ENCODE results near the gene COL5A1.
"Not testable (repeated sequence)": the region's sequence is repeated elsewhere in the genome, so short reads cannot be mapped to it uniquely, and the experiment has no call there.

COL5A1 gene

DNA sequence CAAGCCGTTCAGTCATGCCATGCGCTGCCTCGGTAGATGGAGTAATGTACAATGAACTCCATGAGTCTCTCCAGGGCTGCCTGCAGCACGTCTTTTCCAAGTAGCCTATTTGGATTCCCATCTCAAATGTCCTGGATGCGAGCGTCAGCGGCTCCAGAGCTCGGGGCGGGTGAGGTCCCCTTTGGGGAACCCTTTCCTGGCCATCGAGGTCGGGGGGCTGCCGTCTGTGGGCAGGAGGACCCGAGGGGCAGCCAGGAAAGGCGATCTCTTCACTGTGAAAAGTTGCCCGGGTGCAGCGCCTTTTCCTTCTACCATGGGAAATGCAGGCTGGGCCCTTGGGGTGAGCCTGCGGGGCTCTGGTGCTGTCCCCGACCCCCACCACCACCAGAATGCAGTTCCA lies 202.1 kb downstream of the COL5A1 start:
- DNase-seq, result no peak

DNA sequence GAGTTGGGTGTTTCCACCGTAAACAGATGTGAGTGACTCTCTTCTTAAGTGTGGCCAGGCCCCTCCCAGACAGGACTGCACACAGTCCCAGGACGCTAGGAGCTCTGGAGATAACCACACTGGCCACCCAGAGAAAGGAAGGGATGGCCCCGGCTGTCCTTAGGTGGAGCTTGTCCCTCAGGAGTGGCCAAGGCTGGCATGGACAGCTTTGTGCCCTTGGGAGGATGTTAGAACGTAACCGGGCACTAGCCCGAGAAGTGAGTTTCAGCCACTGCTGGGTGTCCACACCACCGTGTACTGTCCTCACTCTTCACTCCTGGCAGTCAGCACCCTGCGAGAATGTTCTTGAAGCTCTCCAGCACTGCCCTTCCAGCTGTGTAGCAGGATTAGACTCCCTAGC lies 203.2 kb downstream of the COL5A1 start:
- no peak for DNase-seq

GRCh38 chr9:134846187-134846586 lies 204.6 kb downstream of the COL5A1 start:
- no peak for DNase-seq

DNA sequence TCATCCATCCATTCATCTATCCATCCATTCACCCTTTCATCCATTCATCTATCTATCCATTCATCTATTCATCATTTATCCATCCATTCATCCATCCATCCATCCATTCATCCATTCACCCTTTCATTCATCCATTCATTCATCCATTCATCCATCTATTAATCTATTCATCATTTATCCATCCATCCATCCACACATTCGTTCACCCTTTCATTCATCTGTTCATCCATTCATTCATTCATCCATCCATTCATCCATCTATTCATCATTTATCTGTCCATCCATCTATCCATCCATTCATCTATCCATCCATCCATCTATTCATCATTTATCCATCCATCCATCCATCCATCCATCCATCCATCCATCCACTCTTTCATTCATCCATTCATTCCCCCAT lies 205.1 kb downstream of the COL5A1 start:
- DNase-seq, result no peak

- no peak for DNase-seq
Observed at GRCh38 chr9:134847138-134847537, 205.5 kb downstream of the COL5A1 start.

- DNase-seq, result no peak
Observed at GRCh38 chr9:134847752-134848432, 206.3 kb downstream of the COL5A1 start.

GRCh38 chr9:134848504-134848903 lies 206.9 kb downstream of the COL5A1 start:
- no peak for DNase-seq

GRCh38 chr9:134850611-134851010 lies 209.0 kb downstream of the COL5A1 start:
- no peak for DNase-seq

DNA sequence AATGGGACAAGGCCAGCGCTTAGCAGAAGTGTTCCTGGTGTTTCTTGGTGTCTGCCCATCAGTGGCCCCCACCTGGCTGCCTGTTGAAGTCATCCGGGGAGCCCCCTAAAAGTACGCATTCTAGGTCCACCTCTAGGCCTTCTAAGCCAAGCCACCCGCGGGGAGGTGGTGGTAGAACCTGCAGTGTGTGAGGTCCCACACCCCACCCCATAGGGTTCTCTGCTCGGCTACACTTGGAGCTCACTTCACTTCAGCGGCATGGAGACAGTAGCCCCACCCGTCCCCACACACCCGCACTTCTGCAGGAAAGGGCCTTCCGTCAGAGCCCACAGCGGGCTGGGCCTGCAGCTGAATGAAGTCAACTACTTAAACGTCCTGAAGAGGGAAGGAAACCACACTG lies 209.4 kb downstream of the COL5A1 start:
- DNase-seq, result no peak

DNA sequence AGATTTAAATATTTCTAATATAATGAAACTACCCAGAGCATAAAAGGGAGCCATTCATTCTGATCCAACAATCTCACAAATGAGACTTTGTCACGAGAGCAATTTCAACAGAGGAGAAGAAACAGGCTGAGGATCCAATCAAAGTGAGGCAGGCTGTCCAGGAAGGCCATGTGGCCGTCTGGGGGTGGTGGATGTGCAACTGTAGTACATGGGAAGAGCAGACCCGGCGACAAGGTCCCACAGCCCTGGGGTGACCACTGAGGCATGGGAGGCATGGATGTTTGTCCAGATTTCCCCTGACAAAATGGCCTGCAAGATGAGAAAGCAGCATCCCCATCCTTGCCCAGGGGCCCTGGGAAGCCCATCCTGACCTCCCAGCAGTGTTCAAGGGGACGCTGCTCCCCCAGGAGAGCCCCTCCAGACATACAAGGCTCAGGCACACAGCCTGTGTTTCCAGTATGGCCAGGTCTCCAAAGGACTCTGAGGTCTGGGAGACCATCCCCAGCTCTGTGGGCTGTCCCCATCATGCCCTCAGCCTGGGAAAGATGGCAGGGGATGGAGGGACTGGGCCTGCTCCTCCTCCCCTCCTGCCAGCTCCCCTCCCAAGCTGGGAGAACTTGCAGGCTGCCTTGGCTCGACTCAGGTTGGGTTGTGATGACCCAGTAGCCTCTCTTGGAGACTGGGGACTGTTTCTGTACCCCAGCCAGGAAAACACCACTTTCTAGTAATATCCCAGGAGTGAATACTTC lies 211.5 kb downstream of the COL5A1 start:
- DNase-seq, result no peak

DNA sequence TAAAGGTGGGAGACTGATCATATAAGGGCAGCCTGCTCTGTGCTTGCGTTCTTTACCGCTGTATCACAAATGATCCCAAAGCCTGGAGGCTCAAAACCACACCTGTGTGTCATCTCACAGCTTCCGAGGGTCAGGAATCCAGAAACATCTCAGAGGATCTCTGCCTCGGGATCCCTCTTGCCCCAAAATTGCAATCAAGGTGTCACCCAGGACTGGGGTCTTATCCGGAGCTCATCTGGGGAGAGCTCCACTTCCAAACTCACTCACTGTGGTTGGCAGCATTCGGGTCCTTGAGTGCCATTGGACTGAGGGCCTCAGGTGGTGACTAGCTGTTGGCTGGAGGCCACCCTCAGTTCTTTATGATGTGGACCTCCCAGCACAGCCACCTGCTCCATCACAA lies 212.3 kb downstream of the COL5A1 start:
- DNase-seq, result no peak

DNA sequence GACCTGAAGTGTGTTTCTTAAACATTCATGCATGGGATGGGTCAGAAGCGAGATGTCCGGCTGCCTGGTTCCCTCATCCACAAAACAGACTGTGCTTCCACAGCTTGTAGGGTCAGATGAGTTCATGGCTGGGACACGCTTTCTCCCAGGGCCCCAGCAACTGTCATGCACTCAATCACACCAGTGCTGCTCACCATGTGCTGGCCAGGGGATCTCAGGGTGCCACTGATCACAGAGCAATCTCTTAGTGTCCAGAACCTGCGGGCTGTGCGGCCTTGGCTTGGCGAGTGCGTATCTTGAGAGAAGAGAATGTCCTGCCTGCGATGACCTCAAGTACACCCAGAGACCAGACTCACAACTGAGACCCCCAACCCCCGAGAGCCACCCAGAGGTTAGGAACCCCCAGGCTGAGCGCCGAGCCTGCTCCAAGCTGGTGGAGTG lies 213.0 kb downstream of the COL5A1 start:
- no peak for DNase-seq

- DNase-seq, result no peak
Observed at GRCh38 chr9:134855231-134855899, 213.8 kb downstream of the COL5A1 start.

- no peak for DNase-seq
Observed at GRCh38 chr9:134855900-134856377, 214.3 kb downstream of the COL5A1 start.

DNA sequence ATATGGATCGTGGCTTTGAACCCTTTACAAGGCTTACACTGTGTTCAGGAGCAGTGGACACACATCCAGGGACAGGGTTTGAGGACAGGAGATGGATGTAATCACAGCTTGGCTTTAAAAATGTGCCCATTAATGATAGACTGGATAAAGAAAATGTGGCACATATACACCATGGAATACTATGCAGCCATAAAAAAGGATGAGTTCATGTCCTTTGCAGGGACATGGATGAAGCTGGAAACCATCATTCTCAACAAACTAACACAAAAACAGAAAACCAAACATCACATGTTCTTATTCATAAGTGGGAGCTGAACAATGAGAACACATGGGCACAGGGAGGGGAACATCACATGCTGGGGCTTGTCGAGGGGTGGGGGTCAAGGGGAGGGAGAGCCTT lies 215.8 kb downstream of the COL5A1 start:
- DNase-seq, result not testable (repeated sequence)

DNA sequence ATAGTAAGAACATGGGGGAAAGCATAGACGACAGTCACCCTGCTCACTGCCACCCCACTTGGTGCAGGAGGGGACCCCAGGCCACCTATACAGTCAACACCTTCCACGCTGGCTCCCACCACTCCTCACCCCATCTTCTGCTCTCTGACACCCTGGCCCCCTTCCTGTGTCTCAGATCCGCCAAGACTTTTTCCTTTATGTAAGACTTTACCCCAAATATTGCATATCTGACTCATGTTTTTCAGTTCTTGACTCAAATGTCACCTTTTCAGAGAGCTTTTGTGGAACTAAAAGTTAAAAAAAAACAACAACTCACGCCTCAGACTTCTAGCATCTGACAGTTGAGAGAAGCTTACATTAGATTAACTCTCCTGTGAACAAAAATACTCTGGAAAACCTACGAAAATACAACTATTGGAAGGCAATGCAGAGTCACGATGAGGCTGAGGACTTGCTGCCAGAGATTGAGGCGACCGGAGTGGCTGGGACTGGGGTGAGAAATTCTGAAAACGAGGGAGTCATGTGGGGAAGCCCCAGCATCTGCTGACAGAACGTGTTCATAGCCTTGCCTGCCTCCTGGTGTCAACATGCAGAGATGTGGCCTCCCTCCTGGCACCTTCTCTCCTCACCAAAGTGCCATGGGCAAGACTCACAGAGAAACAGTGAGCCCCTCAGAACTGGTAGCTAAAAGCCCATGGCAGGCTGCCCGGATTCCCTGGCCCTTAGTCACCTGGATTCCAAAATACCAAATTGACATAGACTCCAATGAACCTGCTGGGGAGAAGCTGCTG lies 216.6 kb downstream of the COL5A1 start:
- DNase-seq, result no peak

DNA sequence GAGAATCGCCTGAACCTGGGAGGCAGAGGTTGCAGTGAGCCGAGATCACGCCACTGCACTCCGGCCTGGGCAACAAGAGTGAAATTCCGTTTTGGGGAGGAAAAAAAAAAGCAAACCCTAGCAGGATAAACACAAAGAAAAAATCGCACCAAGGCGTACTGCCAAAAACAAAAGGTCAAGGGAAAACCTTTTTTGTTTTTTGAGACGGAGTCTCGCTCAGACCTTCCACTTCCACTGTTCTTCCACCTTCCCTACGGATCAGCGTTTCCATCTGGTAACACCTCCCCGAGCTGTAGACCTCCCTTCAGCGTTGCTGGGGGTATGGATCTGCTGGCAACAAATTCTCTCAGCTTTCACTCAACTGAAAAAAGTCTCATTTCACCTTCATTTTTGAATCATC lies 218.9 kb downstream of the COL5A1 start:
- DNase-seq, result no peak

DNA sequence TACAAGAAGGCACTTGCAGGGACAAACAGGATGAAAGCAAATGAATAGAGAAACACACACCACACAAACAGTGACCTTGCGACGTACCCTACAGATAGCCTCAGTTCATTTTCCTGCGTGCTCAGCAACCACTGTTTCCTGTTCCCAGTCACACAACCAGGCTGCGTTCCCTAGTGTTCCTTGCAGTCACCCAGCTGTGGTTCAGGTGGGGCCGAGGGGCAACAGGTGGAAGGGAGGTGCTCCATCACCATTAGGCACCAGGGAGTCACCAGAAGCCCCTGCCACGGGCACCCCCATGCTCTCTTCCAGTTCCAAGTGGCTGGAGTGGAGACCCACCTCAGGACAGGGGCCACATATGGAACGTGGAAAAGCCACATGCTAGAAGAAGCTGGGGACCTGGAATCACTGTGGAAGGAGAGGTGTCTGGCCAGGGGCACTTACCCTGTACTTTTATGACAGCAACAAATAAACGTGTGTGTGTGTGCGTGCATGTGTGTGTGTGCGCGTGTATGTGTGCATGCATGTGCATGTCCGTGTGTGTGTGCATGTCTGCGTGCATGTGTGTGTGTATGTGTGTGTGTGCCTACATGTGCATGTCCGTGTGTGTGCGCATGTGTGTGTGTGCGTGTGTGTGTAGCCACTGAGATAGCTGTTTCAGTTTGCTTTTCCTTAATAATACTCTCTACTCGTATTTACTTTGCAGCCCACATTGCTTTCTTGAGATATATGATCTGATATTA lies 220.2 kb downstream of the COL5A1 start:
- DNase-seq, result no peak

DNA sequence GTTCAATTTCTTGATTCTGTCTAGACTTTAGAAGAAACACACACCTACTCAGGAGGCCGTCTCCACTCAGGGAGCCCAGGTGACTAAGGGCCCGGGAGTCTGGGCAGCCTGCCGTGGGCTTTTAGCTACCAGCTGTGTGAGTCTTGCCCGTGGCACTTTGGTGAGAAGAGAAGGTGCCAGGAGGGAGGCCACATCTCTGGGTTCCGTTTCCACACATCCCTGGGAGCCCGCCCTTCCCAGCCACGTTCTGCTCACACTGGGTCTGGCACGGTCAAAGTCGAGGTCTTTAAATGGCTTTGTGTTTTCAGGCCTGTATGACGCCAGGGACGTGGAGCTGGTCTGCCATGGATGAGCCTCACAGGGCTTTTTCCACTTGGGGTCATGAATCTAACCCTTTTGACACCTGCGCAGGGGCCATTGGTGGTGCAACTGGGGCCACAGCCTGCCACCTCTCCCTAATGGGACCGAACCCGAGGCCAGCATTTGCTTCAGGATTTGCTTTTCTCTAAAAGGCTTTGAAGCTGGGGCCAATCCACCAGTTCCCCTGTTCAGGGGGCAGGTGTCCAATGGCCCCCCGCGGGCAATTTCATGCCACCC lies 221.8 kb downstream of the COL5A1 start:
- DNase-seq, result no peak

GRCh38 chr9:134863941-134864820 lies 222.6 kb downstream of the COL5A1 start:
- no peak for DNase-seq

GRCh38 chr9:134864821-134865190 lies 223.2 kb downstream of the COL5A1 start:
- no peak for DNase-seq
